Measurements from ENCODE around the gene DRD2. TPM values are rescaled to one million over a fixed set of nuclear protein-coding genes. Genes with fewer than 3 reads are reported as not detected.

Gene DRD2
- total and polyA plus RNA-seq, 2 experiments from 2014 or later = 0.59 to 0.67 TPM

GRCh38 chr11:113393501-113393985 is 81.7 kb downstream of the DRD2 start:
- Histone ChIP-seq H3K9me2 (replicated peaks; ENCODE audit: insufficient read depth) (no peaks in the 10 kb centered on the region), H3K79me2 (no peaks in the 10 kb centered on the region), H3K4me3 (no peak overlapping the region), H3K4me2 (no peak overlapping the region), H3K9me3 (ENCODE audit: low read depth) (no peaks in the 10 kb centered on the region), H4K20me1 (ENCODE audit: insufficient read depth, poor library complexity, severe bottlenecking) (no peaks in the 10 kb centered on the region), H3K27ac (no peak overlapping the region), H3K4me1 (ENCODE audit: insufficient read depth) (no peaks in the 10 kb centered on the region), H2AFZ (no peak overlapping the region), H3K36me3 (replicated peaks; ENCODE audit: insufficient read depth, low read depth) (no peaks in the 10 kb centered on the region), H3K27me3 (peaks cover 5% of the 10 kb centered on the region)
- DNase-seq (ENCODE audit: low spot score) = no peak
- WGBS (ENCODE audit: low lambda C conversion rate, missing lambda C conversion rate) = 80% methylated on average over 8 of the region's 8 CpGs
- TF ChIP-seq CTCF (IDR thresholded peaks at IDR 0.05; ENCODE audit: poor library complexity) (no peak), EZH2 (IDR thresholded peaks at IDR 0.05; ENCODE audit: borderline replicate concordance) (no peak), EZH2phosphoT487 (IDR thresholded peaks at IDR 0.05; ENCODE audit: low read depth, severe bottlenecking, unreplicated experiment) (no peak)

- H3K4me2 ChIP-seq = no peak overlapping the region
- H3K36me3 ChIP-seq (replicated peaks; ENCODE audit: insufficient read depth, low read depth) = no peaks in the 10 kb centered on the region
- H3K4me1 ChIP-seq (ENCODE audit: insufficient read depth) = peaks cover 6% of the 10 kb centered on the region
- H3K27me3 ChIP-seq = peaks cover 5% of the 10 kb centered on the region
- H4K20me1 ChIP-seq (ENCODE audit: insufficient read depth, poor library complexity, severe bottlenecking) = no peaks in the 10 kb centered on the region
- H3K9me3 ChIP-seq (ENCODE audit: low read depth) = no peaks in the 10 kb centered on the region
- H2AFZ ChIP-seq = no peak overlapping the region
- no peak overlapping the region for H3K27ac ChIP-seq
- H3K4me3 ChIP-seq = no peak overlapping the region
- DNase-seq (ENCODE audit: low spot score) = no peak
- TF ChIP-seq EZH2 (IDR thresholded peaks at IDR 0.05; ENCODE audit: borderline replicate concordance) (no peak), EZH2phosphoT487 (IDR thresholded peaks at IDR 0.05; ENCODE audit: low read depth, severe bottlenecking, unreplicated experiment) (no peak), CTCF (IDR thresholded peaks at IDR 0.05; ENCODE audit: poor library complexity) (no peak)
- H3K79me2 ChIP-seq = no peaks in the 10 kb centered on the region
- WGBS (ENCODE audit: low lambda C conversion rate, missing lambda C conversion rate) = 92% methylated on average over 3 of the region's 3 CpGs
- no peaks in the 10 kb centered on the region for H3K9me2 ChIP-seq (replicated peaks; ENCODE audit: insufficient read depth)
Measured at GRCh38 chr11:113392236-113392921, 82.8 kb downstream of the DRD2 start.

- DNase-seq (ENCODE audit: low spot score) = no peak
- Histone ChIP-seq H3K4me2 (no peak overlapping the region), H3K27ac (no peak overlapping the region), H3K79me2 (no peaks in the 10 kb centered on the region), H2AFZ (no peak overlapping the region), H3K4me3 (no peak overlapping the region), H3K27me3 (peaks cover 5% of the 10 kb centered on the region), H4K20me1 (ENCODE audit: insufficient read depth, poor library complexity, severe bottlenecking) (no peaks in the 10 kb centered on the region), H3K36me3 (replicated peaks; ENCODE audit: insufficient read depth, low read depth) (no peaks in the 10 kb centered on the region), H3K9me2 (replicated peaks; ENCODE audit: insufficient read depth) (no peaks in the 10 kb centered on the region), H3K4me1 (ENCODE audit: insufficient read depth) (peaks cover 11% of the 10 kb centered on the region), H3K9me3 (ENCODE audit: low read depth) (no peaks in the 10 kb centered on the region)
- no peak for TF ChIP-seq CTCF (IDR thresholded peaks at IDR 0.05; ENCODE audit: poor library complexity)
- TF ChIP-seq EZH2phosphoT487 (IDR thresholded peaks at IDR 0.05; ENCODE audit: low read depth, severe bottlenecking, unreplicated experiment) = no peak
- no peak for TF ChIP-seq EZH2 (IDR thresholded peaks at IDR 0.05; ENCODE audit: borderline replicate concordance)
- WGBS (ENCODE audit: low lambda C conversion rate, missing lambda C conversion rate) = 34% methylated on average over 3 of the region's 3 CpGs
Measured at GRCh38 chr11:113389272-113389671, 85.9 kb downstream of the DRD2 start.
